NCI-H510A treated with DMSO at 0.1 percent for 48 hours (cell line): ENCODE results near the gene TPPP3.
"Not testable (repeated sequence)": the region's sequence is repeated elsewhere in the genome, so short reads cannot be mapped to it uniquely, and the experiment has no call there.

ENCODE experiments used
- DNase-seq: peaks from one replicate; lab custom pipeline; 2025; lab: John Stamatoyannopoulos, UW

Gene TPPP3

DNA sequence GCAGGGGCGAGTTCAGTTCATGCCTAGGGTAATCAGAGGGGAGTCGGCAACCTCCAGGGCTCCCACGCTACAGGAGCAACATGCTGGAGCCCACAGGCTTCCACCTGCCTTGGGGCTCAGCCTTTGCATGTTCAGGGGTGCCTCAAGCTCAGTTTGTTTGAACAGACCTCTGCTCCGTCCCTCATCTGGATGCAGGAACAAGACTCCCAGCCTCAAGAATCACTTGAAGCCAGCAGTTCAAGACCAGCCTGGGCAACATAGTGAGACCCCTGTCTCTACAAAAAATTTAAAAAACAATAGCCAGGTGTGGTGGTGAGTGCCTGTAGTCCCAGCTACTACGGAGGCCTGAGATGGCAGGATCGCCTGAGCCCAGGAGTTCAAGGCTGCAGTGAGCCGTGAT lies 32.7 kb upstream of the TPPP3 start:
- no peak for DNase-seq

DNA sequence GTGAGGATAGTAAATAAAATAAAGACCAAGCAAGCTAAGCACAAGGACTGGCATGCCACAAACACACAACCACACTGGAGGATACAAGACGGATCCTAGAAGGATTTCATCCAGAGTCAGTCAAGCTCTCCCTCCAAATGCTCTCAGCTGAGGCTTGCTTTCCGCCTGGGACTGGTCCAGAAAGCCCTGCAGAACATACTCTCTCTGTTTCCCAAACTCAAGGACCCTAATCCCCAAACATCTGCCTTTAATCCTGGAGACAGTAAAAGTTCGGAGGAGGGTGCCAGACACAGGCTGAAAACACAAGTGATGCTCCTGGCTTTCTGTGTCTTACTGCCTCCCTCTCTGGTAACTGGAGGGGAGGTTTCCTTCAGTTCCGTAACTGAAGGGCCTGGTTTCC lies 32.3 kb upstream of the TPPP3 start:
- DNase-seq: no peak

DNA sequence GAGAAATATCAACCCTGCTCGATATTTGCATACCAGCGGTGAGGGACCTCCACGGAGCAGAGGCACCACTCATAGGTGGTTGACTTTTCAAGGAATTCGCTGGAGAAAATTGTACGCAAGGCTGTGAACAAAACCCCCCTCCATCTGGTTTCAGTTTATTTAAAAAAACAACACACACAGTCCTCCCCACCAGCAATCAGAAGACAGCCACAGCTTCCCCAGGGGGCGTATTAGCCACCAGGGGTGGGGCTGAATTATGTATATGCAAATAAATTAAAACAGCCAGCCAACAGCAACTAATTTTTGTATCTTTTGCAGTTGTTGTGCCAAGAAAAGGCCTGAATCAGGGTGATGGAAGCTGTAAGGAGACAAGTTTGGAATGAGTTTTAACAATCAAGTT lies 31.8 kb upstream of the TPPP3 start:
- no peak for DNase-seq

DNA sequence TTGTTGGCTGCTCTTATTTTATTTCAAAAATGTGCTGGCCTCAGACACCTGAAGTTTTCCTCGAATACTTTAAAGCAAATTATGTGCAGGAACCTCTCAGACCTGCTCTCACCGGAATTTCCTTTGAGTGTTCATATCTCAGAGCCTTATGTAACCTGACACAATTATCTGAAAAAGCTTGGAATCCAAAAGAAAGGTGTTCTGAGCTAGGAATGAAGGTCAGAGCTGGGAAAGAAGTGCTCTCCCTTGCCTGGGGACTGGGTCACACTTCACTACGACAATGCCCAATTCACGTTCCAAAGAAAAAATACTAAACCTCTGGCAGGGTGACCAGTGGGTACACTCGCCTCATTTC lies 30.9 kb upstream of the TPPP3 start:
- DNase-seq: no peak

DNA sequence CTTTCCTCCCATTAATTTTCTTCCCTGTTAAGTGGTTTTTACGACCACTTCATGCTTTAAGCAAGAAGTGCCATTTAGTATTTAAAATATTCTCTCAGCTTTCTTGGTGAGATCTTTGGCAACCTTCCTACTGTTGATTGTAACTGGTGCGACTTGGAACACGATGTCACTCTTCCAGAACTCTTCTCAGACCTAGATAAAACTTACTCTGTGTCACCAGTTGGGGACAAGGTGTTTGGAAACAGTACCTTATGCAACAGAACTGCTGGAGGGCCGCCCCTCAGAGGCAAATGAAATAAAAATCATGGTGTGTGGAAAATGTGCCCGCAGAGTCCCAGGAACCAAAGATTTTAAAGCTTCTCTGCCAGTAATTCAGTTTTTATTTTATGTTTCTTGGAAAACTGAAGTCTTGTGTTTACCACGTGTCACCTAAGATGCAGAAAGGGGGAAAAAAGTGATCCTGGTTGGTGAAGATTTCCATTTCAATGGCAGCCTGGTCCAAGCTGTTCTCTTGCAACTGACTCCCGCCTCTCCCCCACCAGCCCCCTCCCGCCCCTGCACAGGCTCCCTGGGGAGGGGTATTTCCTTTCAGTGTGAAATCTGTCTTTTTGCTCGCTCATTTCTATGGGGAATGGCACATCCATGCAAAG lies 30.4 kb upstream of the TPPP3 start:
- no peak for DNase-seq

DNA sequence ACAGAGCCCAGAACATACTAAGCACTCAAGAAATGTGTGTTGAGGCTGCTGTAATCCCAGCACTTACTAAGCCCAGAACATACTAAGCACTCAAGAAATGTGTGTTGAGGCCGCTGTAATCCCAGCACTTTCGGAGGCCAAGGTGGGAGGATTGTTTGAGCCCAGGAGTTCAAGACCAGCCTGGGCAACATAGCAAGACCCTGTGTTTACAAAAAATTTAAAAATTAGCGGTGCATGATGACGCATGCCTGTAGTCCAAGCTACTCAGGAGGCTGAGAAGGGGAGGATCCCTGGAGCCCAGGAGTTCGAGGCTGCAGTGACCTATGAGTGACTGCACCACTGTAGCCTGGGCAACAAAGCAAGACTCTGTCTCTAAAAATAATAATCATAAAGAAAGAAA lies 29.7 kb upstream of the TPPP3 start:
- no peak for DNase-seq

DNA sequence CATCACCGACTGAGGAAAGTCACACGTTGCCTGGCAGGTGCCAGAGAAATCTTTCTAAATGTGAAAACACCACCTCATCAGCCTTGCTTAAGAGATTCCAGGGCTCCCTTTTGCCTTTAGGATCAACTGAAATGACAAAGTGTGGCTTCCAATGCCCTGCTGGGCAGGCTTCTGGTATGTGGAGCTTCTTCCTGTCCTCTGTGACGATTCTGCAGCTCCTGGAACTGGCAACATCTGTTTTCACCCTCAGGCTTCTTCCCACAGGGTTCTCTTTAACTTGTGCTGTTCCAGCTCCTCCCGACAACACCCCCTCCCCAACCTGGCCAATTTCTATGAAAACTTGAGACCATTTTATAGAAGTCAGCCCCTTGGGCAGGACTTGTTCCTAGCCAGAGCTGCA lies 27.7 kb upstream of the TPPP3 start:
- DNase-seq: no peak

DNA sequence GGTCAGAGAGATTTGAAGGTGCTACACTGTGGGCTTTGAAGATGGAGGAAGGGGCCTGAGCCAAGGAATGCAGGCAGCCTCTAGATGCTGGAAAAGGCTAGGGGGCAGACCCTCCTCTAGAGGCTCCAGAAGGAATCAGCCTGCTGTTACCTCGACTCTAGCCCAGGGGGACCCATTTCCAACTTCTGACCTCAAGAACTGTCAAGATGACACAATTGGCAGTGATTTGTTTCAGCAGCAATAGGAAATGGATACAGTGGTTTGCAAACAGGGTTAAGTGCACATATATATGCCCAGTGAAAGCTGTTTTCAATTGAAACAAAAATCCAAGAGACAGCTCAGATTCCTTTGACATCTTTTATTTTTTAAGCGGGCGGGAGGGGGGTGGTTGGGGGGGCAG lies 26.6 kb upstream of the TPPP3 start:
- no peak for DNase-seq

DNA sequence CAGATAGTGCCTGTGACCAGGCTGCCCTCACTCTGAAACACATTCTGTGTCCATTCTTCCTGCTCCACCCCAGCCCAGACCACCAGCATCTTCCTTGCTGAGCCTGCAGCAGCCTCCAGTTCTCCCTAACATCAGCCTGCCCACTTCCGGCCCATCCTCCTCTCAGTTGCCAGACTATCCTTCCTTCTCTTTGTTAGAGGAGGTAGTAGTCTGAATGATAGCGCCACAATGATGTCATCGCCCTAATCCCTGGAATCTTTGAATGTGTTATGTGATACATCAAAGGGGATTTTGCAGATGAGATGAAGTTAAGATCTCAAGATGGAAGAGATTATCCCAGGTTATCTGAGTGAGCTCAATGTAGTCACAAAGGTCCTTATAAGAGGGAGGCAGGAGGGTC lies 26.2 kb upstream of the TPPP3 start:
- DNase-seq: no peak

DNA sequence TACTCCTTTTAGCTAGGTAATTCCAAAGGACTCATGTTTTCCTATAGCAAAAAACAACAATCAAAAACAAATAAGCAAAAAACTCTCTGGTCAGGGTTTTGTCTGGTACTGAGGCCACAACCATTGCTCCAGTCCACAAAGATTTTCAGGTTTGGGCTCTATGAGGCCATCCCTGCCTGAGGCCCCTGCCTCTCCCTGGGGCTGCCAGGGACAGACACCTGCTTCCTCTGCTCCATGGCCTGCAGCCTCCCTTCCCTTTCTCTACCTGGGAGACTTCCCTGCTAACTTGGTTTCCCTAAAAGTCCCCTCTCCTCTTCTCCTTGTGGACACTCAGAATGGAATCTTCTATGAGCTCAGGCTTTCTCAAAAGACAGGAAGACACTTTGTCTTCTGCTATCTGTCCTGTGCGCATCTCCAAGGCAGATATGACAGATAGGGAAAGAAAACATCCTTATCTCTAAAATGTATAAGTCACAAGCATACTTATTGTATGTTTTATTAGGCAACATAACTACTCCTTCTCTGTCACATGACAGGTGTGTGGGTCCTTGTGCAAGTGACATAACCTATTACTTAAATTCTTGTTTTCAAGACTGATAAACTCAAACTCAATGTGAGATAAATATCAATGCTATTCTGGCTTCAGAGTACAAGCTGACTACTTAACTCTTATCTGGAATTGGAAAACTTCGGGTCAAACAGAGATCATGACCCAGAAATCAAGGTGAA lies 24.2 kb upstream of the TPPP3 start:
- no peak for DNase-seq

DNA sequence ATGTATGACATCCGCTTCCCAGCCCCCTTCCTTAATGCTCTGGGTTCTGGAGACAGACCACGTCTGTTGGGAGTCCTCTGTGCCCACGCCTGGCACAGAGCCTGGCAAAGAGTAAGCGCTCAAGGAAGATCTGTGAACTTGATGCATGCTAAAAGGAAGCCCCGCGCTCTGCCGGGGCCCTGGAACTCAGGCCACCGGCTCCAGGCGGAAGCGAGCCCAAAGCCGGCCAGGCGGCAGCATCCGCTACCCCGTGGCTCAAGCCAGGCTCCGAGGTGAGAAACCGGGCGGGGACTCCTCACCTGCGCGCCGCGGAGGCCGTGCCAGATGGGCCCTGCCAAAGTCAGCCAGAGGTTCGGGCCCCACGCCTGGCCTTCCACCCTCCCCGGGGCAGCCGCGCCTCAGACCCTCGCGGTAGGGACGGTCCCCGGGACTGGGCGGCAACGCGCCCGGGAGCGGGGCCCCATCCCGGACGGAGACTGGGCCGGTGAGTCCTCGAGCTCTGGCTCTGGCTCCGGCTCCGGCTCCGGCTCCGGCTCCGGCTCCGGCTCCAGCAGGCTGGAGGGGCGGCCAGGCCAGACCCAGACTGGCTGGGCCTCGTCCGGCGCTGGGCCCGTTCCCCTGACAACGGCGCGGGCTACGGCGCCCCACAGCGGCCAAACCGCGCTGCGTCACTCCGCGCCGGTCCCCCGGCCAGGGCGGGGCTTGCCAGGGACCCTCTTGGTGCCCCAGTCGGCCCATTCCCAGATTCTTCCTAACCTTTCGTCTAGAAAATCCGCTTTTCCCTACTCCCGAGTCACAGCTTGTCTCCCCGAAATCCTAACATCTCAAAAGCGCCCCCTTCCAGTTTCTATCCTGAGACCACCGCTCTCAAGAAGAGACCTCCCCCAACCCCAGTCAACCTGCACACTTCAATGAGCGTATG lies 22.8 kb upstream of the TPPP3 start, which contains the start of gene ZDHHC1:
Gene ZDHHC1 (minus strand): TSS at position 606 of the 922 bp plus-strand sequence. CDS start 8,702 bp downstream, outside the sequence.
- peak; percentile 39 for DNase-seq

DNA sequence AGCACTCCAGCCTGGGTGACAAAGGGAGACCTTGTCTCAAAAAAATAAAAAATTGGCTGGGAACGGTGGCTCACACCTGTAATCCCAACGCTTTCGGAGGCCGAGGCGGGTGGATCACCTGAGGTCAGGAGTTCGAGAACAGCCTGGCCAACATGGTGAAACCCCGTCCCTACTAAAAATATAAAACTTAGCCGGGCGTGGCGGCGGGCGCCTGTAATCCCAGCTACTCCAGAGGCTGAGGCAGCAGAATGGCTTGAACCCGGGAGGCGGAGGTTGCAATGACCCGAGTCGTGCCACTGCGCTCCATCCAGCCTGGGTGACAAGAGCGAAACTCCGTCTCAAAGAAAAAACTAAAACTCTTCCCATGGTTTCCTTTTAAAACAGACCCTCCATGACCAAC lies 22.1 kb upstream of the TPPP3 start:
- DNase-seq: not testable (repeated sequence)

DNA sequence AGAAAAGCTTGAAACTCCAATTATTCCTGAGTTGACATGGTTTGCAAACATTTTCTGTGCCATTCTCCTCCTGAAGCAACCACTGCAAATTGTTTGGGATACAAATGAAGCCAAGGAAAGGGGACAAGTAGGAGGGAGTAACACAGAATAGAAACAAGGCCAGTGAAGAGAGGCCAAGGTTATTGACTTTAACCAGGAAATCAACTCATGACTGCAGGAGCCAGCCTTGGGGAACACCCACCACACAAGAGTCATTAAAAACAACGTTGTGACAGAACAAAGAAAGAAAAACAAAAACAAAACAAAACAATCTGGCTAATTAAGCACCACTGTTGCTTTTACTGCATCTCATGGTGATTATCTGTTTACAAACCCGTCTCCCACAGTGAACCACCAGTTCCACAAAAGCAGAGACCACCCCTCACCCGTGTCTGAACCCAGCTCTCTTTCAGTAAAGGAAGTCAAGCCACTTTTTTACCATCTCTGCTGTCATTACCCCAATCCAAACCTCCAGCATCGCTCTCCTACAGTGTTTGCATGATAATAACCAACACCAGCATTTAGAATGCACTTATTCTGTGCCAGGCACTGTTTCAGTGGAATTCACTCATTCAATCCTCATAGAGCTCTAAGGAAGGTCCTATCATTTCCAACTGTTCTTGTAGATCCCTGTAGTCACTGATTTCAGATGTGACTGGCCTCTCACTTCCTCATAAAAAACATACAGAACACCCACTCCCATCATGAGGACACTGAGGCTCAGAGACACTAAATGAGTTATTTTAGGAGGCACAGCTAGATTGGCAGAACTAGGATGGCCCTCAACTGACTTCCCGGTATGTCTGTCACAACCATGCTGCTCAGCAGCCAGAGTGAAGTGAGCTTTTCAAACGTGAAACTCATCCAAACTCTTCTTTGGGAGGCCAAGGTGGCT lies 20.9 kb upstream of the TPPP3 start:
- no peak for DNase-seq

DNA sequence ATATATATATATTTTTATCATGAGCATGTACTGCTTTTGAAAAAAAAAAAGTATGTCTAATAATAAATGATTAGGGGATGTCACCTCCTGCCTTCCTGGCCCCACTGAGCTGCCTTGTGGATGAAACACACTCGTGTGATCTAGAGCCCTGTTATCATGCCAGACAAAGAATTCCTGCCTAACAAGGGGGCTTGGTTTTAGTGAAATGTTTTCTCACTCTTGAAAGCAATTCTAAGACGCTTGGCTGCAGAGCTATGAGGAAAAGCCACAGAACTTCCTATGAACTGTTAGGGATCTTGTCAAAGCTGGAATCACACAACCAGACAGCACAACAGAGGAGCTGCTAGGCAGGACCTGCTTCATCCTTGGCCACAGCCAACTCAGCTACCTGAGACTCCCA lies 19.0 kb upstream of the TPPP3 start:
- no peak for DNase-seq

DNA sequence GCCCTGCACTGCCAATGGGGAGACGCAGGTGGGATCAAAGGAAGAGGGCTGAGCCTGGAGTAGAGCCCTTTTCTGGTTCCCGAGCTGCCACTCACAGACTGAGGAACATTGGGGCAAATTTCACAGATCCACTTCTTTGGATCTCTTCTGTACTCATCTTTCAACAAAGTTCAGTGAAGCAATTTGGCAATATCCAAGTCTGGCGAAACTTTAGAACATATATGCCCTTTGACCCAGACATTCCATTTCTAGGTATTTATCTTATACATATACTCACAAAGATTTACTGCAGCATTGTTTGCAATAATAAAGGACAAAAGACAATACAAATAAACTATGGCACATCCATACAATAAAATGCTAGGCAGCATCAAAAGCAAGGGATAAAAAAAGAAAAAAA lies 18.0 kb upstream of the TPPP3 start:
- DNase-seq: no peak

DNA sequence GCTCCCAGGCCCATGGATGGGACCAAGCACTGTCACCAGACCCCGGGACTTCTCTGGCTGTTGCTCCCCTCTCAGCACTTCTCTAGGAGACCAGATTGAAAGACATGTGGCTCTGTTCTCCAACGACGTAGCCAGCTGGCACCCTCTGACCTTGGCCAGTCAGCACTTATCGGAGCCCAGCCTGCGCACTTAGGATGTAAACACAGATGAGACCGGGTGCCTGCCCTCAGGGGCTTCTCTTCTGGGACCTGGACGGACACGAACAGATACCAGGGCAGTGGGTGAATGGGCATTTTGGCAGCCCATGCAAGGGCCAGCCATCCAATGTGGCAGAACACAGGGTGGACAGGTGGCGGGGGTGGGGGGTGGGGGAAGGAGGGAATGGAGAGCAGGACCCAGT lies 16.3 kb upstream of the TPPP3 start:
- no peak for DNase-seq

DNA sequence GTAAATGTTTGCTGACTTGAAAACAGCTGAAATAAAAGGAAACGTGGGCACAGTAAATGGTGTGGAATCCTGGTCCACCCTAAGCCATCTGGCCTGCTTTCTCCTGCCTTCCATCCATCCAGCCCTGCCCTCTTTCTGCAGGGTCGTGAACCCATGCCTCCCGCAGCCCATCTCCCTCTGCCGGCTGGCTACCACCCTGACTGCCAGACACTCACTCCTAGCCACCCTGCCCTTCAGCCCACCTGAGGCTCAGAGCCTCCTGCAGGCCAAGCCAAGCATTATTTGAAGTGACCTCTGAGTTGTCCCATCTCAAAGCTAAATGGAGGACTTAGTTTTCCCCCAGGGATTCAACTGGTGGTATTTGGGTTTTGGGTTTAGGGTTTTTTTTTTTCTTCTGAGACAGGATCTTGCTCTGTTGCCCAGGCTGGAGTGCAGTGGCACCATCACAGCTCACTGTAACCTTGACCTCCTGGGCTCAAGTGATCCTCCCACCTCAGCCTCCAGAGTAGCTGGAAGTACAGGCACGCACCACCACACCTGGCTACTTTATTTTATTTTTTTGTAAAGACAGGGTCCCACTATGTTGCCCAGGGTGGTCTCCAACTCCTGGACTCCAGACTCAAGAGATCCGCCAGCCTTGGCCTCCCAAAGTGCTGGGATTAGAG lies 14.6 kb upstream of the TPPP3 start:
- no peak for DNase-seq

DNA sequence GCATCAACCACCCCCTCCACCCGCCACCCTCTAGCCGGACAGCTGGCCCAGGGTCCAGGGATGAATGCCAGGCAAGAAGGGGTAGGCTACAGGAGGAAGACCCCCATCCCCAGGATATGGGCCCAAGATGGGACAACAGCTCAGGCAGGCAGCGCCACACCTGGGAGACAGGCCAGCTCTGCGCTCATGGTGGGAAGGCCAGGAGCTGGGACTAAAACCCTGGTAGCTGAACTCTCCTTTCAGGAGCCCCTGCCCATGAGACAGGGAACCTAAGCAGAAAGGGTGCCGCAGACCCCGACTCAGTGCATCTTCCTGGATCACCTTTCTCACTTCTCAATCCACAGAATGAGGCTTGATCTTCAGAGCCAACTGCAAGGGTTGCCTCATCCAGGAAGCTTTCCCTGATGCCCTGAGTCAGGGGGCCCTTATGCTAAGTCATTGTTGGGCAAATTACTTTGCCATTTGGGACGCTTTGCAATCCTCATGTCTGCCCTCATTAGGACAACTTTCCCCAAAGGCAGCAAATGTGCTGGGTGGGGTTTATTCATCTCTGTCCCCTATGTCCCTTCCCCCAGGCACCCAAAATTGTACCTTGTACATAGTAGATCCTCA lies 14.0 kb upstream of the TPPP3 start:
- no peak for DNase-seq

DNA sequence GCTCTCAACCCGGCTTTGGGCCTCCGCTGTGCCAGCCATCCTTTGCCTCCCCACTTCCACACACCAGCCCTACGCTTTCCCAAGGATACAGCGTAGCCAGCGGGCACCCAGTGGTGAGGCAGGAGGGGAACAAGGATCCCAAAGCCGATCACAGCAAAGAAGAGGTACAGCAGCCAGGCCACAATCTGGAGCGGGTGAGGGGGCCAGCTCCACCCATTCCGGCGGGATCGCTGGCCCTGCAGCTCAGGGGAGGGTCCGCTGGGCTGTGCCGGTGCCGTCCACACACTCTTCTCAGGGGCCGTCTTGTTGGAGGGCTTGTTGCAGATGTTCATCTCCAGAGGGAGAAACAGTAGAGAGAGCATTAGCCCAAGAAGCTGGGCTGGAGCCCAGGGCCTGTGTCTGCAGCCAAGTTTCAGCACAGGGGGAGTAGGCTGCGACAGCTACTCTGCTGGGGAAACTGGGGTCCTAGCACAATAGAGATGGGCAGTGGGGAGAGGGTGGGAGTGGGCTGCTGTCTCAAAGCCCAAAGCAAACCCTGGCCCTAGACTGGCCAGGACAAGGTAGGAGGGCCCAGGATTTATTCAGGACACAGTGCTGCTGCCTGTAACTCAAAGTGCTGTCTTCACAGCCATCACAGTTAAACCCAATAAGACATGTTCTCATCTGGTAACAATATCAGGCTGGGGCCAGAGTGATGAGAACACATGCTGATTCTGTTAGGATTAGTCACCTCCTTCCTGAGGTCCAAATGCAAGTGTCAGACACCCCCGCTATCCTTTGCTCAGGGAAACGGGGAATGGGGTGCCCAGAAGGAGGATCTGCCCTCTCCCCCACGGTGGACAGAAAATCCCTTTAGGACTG lies 13.0 kb upstream of the TPPP3 start:
- DNase-seq: no peak

DNA sequence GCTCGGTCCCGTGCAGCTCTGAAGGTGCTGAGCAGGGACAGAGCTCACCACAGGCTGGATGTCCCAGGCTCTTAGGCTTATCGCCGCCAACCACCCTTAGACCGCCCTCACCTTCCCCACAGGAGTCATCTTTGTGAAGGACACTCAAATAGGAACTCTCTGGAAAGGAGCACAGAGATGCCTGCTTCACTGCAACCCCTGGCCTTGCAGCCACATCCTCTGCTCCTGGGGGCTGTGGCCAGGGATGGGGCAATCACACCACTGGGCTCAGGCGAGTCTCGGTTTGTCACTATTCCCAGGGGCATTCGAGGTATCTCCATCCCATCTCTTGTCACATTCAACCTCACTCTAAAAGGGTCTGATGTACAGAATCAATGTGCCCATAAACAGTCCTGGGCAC lies 12.0 kb upstream of the TPPP3 start:
- no peak for DNase-seq
